ENCODE results near the gene BTBD7.

DNA sequence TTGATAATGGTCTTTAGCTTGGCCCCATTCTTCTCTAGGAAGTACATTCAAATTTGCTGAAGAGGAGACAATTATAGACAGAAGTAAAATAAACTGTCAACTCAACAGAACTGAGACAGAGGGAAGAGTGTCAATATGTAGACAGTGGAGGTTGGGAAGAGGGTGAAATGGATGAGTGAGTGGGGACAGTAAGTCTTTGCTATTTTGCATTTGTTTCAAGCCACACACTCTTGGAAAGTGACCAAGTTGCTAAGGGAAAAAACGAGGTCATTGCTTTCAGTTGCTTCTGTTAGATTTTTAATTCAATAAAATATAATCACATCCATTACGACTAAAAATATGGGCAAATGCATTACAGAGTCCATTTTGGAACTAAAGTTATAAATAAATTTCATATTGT lies 47.8 kb downstream of the BTBD7 start:
- TF ChIP-seq, protein P1, sequence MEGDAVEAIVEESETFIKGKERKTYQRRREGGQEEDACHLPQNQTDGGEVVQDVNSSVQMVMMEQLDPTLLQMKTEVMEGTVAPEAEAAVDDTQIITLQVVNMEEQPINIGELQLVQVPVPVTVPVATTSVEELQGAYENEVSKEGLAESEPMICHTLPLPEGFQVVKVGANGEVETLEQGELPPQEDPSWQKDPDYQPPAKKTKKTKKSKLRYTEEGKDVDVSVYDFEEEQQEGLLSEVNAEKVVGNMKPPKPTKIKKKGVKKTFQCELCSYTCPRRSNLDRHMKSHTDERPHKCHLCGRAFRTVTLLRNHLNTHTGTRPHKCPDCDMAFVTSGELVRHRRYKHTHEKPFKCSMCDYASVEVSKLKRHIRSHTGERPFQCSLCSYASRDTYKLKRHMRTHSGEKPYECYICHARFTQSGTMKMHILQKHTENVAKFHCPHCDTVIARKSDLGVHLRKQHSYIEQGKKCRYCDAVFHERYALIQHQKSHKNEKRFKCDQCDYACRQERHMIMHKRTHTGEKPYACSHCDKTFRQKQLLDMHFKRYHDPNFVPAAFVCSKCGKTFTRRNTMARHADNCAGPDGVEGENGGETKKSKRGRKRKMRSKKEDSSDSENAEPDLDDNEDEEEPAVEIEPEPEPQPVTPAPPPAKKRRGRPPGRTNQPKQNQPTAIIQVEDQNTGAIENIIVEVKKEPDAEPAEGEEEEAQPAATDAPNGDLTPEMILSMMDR (conservative IDR thresholded peaks at IDR 0.05; ENCODE audit: low read depth, low read length) = no peak
- no peak for TF ChIP-seq BHLHE40 (IDR thresholded peaks at IDR 0.05; ENCODE audit: low read depth, low read length)
- TF ChIP-seq FOS (IDR thresholded peaks at IDR 0.05; ENCODE audit: low read depth, low read length) = no peak
- TF ChIP-seq POLR2A (IDR thresholded peaks at IDR 0.05; ENCODE audit: low read depth, low read length) = no peak
- TF ChIP-seq NFE2L2 (IDR thresholded peaks at IDR 0.05; ENCODE audit: low read depth, low read length) = no peak
- no peak for TF ChIP-seq RFX5 (IDR thresholded peaks at IDR 0.05; ENCODE audit: low read depth, low read length)
- TF ChIP-seq MXI1 (IDR thresholded peaks at IDR 0.05; ENCODE audit: borderline replicate concordance, low read depth, low read length) = no peak
- TF ChIP-seq CEBPB (IDR thresholded peaks at IDR 0.05; ENCODE audit: low read depth, low read length) = no peak
- TF ChIP-seq SMC3 (IDR thresholded peaks at IDR 0.05; ENCODE audit: low read depth, low read length) = no peak
- TF ChIP-seq, protein P2, sequence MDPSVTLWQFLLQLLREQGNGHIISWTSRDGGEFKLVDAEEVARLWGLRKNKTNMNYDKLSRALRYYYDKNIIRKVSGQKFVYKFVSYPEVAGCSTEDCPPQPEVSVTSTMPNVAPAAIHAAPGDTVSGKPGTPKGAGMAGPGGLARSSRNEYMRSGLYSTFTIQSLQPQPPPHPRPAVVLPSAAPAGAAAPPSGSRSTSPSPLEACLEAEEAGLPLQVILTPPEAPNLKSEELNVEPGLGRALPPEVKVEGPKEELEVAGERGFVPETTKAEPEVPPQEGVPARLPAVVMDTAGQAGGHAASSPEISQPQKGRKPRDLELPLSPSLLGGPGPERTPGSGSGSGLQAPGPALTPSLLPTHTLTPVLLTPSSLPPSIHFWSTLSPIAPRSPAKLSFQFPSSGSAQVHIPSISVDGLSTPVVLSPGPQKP (IDR thresholded peaks at IDR 0.05; ENCODE audit: borderline replicate concordance, low read depth, low read length) = no peak
- TF ChIP-seq MAZ (IDR thresholded peaks at IDR 0.05; ENCODE audit: borderline replicate concordance, low read depth, low read length) = no peak
- TF ChIP-seq, protein P3, sequence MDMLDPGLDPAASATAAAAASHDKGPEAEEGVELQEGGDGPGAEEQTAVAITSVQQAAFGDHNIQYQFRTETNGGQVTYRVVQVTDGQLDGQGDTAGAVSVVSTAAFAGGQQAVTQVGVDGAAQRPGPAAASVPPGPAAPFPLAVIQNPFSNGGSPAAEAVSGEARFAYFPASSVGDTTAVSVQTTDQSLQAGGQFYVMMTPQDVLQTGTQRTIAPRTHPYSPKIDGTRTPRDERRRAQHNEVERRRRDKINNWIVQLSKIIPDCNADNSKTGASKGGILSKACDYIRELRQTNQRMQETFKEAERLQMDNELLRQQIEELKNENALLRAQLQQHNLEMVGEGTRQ (IDR thresholded peaks at IDR 0.05; ENCODE audit: low read depth, low read length) = no peak

All from IMR-90 (cell line).